HG03108 (cell line): ENCODE measurements around the gene ASB12.
"Not testable (repeated sequence)": the region's sequence is repeated elsewhere in the genome, so short reads cannot be mapped to it uniquely, and the experiment has no call there.

Experiments
- ATAC-seq: cut with Tn5 transposase; IDR thresholded peaks from one replicate; pipeline ENCODE4 v1.9.1; 2021; ENCODE audit warnings: moderate library complexity; ENCODE audit not compliant: unreplicated experiment

ASB12 gene, protein sequence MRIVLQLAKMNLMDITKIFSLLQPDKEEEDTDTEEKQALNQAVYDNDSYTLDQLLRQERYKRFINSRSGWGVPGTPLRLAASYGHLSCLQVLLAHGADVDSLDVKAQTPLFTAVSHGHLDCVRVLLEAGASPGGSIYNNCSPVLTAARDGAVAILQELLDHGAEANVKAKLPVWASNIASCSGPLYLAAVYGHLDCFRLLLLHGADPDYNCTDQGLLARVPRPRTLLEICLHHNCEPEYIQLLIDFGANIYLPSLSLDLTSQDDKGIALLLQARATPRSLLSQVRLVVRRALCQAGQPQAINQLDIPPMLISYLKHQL

DNA sequence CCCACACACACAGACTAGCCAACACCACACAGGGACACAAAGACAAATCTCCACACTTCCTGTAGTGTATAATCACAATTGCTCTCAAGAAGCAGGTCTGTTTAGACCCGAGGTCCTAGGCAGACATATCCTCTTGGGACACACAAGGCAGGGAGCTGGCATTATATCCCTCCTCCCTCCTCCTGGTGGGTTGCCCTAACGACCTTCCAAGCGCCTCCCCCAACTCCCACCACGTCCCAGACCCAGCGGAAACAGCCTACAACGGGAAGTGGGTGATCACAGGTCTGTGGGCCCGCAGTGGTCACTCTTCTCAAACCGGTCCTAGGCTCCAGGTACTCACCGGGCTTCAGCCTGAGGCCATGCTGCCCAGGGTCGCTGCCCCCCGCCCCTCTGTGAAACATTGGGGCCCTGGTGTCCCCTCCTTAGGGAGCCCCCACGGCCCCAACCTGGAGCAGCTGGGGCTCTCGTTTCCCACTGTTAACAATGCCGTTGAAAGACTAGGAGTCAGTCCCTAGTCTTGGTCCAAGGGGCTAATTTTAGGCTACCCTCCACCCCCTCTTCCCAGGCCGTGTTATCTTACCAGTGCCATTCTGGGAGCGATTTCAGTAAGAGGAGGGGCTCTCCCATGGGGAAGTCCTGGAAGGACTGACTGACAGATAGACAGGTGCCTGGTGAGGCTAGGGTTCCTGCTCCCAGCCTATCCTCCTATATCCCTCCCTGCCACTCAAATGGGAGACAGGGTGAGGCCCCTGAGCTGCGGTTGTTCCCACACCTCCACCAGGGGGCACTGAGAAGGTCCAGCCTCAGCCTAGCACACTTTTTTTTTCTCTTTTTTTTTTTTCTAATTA is at the start of gene ASB12:
Gene ASB12 (minus strand): TSS at position 485 of the 848 bp plus-strand sequence. CDS start 4,957 bp downstream, outside the sequence.
- ATAC-seq, result no peak

DNA sequence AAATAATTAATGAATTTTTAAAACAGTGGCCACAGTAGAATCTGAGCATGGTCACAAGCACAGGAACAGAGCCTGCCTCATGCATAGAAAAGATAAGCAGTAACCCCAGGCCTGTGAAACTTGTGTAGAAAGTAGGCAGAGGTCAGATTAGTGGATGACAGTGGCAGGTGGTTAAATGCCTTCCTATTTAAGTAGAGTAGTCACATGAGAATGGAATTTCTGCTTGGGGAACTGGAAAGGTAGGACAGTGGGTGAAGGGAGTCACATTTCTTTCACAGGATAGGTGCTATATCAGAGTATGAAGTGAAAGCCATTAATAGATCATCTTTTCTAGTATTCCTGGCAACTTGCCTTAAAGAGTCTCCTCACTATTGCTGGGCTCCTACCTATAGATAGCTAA is 34.9 kb upstream of the ASB12 start:
- no peak for ATAC-seq

DNA sequence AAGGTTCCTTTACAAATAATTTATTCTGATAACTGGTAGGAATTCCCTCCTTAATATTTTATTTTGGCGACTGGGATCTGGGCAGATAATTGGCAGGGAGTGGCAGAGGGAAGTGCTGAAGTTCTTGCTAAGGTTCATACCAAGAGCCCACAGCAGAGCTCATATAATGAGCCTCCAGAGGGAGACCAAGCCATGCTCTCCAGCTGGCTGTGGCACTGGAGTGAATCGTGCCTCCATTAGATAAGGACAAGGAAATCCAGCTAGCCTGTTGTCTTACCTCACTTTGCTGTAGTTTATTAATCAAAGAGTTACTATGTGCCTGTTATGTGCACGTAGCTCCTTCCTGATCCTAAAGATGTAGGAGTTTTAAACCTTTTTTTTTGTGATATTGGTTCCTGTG is 1.3 kb downstream of the ASB12 start:
- no peak for ATAC-seq

DNA sequence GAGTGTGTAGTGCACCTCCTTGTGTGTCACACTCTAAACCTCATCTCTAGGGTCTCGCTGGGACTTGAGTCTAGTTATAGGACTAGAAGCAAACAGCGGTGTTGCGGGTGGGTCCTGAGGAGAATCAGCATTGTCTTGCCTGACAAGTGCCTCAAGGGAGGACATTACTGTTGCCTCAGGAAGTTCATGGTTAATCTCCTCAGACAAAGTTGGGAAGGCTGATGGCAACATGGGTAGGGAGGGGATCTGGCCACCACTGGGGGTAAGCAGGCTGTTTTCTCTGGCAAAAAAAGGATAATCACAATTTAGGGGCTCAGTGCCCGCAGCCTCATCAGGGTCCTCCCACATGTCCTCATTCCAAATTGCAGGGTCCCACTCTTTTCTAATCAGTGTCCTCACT is 12.4 kb downstream of the ASB12 start:
- ATAC-seq, result no peak

DNA sequence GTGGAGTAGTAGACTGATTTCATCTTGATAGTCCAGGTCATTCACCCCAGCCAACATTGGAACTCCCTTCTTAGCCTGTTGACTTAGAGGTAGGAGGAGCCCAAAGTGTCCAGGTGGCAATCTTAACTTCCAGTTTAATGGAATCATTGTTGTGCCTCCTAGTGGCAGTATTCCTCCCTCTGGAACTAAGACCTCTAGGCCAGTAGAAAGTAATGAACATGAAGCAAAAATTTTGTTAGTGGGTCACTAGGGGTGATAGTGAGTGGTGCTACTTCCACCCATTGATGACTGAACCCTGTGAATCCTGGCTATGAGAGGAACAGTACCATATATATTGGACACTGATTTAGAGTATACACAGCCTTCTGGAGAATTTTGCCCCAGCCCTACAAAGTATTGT is 16.4 kb downstream of the ASB12 start:
- ATAC-seq, result not testable (repeated sequence)

DNA sequence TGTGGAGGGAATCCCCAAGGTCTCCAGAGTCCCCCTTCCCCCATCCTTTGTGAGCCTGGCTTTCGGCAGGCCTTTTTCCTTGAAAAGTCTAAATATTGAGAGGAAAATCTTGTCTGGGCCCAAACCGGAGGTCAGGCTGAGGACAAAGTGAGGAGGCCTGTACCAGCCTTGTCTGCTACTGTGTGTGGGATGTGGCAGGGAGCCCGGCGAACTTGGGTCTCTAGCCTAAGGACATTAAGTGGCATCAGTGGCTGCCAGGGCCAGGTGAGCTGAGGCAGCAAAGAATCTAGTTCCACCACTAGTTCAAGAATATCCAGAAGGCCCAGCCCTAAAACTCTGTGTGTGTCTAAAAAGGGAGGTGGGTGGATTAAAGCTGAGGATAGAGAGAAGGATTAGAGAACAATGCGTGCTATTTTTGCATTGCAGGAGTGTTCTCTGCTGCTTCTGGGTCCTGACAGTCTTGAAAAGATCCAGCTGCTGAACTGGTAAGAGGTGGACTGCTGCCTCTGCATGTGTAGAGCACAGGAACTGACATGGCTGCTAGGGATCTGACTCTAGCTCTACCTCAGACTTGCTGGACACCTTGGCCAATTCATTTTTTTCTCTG is 23.7 kb downstream of the ASB12 start:
- ATAC-seq, result no peak

DNA sequence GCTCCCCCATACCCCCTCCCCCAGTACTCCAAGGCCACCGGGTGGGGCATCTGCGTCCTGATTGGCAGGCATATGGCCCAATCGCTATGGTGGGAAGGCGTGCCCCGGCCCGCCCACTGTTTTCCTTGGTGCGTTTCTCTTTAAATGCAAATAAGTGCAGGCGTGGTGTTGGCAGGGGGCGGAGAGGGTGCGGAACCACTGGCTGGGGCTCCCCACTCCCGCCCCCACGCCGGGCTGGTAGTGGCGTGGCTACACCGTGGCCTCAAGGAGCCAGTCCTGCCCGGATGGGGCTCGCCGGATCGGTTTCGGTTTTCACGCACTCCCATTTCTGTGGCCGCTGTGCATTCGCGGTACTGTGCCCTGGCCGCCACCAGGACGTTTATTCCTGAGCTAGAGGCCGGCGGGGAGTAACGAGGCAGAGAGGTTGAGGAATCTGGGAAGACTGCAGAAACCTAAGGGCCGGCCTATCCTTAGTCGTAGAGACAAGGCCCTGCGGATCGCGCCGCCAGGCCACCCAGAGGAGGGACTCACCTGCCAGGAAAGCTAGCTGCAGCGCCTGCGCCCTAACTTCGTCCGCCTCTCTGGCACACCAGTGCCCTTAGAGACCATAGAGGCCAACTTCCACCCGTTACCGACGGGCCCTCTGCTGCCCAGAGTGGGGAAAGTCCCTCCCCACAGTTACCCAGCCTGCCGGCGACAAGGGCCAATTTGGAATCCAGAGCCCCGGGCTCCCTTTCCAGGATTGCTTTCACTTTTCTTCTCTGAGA is 24.5 kb downstream of the ASB12 start:
- peak; percentile 84 for ATAC-seq

DNA sequence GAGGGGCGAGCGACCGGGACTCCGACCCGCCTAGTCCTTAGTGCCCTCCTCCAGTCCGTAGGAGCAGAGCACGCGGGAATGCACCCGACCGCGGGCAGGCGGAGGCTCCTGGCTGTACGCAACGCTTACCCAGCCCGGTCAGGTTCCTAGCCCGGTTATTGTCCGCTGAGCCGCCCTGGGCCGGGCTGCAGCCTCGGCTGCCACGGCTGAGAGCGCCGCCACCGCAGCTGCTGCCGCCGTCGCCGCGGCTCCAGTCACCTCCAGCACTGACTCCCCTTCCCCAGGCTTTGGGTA is 25.0 kb downstream of the ASB12 start, which contains the start of gene AMER1:
Gene AMER1 (minus strand): TSS at position 268 of the 294 bp plus-strand sequence. CDS start 12,422 bp downstream, outside the sequence.
- ATAC-seq, result peak; percentile 28

DNA sequence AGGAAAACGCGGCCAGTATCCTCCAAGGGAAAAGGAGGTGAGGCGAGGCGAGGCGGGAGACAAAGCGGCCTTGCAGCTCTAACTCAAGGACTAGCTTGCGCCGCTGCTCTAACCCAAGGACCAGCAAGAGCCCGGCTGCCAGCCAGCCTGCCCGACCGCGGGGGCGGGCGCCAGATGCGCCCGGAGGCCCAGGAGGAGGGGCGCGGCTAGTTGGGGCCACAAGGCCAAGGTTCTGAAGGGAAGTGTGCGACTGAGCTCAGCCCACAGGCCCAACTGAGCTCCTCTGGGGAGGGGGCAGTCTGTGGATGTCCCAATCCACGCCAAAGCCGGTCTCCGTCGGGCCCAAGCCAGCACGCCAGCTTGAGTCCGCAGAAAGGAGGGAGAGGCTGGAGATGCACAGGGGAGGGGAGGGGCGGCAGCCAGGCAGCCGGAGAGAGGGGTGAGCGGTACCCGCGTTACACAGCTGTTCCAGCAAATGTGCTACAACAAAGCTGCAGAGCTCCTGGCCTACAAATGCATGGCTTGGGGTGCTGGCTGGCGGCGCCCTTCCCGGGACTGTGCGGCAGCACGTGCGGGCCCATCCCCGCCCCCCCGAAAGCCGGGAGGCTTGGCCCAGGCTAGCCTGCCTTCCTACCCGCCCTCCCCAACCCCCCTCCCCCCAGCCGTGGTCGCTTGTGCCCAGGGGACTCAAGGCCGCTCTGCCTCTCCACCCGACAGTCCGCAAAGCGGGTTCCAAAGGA is 25.5 kb downstream of the ASB12 start:
- ATAC-seq, result no peak

DNA sequence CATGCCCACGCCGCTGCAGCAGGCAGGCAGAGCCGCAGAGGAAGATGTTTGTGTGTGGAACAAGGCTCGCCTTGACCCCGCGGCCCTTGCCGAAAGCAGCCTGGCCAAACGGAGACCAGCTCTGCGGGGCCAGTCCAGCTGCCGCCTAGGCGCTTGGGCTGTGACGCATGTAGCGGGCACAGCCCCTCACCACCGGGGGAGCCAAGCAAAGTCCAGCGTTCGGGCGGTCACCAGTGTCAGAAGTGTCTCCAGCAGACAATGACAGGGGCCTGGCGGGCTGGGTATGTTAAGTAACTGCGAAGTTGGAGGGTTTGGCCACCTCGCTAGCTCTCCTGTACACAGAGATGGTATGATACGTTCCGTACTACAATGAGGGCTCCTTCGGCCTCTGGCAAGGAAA is 26.2 kb downstream of the ASB12 start:
- no peak for ATAC-seq

DNA sequence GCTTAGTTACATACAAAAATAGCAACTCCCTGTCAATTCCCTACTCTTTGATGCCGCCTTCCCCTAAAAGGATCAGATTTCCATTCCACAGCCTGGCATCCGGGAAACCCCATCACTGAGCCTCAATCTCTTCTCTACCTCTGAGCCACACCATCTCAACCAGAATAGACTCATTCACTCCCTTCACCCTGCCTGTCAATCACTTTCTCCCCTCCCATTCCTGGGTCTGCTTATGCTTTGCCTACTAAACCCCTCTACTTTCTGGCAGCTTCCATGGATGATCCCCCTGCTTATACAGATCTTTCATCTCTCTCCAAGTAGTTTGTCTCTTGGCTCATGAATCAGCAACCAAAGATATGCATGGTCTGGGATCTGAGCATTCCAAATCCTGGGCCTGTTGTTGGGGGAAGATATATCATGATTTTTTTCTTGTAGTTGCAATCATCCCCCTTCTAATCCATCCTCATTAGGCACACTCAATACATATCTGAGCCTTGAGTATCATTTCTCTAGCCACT is 27.5 kb downstream of the ASB12 start:
- ATAC-seq, result no peak

DNA sequence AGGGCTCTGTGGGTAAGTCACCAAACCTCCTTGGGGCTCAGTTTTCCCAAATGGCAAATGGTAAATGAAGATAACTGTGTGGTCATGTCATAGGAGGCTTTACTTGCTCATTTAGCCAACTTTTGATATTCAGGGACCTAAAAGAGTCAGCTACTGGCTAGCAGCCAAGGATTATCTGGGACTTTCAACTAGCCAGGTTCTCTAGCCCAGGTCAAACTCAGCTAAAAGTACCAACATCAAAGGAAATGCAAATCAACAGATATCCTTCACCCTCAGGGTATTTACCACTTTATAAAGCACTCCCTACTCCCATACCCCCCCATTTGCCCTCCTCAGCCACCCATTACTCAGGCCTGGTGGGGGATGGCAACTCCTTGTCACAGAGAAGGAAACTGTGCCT is 32.4 kb downstream of the ASB12 start:
- ATAC-seq, result no peak

DNA sequence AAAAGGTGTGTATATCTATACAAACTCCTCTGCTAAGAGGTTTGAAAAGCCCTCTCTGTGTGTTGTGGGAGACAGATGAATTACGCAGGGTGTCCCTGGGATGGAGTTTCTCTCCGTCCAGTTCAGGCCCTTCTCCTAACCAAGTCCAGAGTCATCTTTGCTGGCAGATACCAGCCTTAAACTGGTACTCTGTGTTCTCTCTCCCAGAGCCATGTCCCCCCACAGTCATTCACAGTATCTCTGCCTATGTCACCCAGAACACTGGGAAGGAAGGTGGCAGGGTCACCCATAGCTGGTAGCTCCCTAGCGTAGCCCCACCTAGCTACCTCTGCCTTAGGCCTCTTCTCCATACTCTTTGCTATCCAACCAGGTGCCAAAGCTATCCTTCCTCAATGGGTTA is 33.8 kb downstream of the ASB12 start:
- no peak for ATAC-seq

DNA sequence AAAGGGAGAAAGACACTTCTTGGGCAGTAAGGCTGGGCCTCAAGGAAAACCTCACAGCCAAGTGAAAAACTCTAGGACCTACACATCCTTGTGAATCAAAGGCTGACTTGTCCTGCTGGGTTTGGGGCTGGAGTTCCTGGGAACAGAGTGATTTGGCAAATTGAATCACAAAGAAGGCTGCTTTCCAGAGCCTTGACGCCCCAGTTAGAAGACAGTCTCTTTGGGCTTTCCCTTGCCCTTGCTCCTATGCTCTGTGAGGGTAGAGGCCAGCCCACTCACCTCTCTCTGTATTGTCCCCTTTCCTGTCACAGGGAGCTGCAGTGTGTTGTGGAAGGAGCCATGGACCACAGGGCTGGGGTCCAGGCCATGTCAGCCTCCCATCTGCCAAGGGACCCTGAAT is 34.5 kb downstream of the ASB12 start:
- no peak for ATAC-seq

DNA sequence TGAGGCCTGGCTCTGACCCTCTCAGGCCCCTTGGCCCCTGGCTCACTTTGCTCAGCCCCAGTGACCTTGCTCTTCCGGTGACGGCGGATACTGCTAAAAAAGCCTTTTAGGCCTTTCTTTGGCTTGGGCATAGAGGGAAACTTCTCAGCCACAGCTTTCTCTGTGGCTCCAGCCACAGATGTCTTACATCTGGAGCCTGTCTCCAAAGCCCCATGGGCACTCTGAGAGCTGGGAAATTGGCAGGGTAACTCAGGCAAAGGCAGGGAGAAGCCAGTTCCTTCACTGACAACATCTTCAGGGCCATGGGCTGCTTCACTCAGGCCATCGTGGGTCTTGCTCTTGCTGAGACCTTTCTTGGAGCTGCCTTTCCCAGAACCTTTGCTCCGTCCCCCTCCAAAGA is 37.7 kb downstream of the ASB12 start:
- no peak for ATAC-seq

DNA sequence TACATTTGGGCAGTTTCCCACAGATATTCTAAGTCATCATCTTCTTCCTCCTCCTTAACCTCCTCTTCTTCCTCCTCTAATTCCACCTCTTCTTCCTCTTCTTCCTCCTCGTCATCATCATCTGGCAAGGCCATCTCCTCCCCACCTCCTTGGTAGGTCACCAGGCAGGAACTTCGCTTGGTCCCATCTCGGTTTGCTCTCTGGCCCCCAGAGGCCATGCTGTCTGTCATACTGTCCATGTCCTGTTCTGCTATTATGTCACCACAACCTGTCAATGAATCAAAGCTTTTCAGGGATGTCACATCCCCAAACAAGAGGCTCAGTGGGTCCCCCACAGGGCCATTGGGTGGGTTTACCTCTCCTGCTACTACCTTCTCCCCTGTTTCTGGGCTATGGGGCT is 38.4 kb downstream of the ASB12 start:
- no peak for ATAC-seq

DNA sequence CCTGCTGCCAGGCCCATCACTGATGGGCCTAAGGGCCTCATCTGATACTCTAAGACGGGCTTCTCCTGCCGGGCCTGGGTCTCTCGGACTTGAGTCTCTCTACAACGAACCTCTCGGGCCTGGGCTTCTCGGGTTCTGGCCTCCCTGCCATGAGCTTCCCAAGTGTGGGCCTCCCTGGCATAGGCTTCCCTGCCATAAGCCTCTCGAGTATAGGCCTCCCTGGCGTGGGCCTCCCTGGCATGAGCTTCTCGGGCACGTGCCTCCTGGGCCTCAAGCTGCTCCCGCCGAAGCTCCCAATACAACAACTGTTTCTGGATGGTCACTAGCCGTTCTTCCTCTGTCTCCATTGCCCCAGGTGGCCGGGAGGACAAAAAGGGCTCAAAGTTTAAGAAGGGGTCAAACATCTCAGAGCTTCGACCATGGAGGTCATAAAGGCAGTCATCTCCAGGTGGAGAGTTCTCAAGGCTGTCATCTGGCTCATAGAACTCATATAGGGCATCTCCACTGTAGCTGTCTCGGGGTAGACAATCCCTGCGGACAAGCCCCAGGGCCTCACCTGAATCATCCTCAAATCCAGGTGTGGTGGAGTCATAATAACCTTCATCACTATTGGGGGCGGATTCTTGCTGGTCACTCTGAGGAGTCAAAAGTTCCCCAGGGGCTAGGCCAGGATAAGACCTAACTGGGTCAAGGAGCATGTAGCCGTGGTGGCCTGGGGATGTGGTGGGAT is 39.0 kb downstream of the ASB12 start:
- ATAC-seq, result no peak

DNA sequence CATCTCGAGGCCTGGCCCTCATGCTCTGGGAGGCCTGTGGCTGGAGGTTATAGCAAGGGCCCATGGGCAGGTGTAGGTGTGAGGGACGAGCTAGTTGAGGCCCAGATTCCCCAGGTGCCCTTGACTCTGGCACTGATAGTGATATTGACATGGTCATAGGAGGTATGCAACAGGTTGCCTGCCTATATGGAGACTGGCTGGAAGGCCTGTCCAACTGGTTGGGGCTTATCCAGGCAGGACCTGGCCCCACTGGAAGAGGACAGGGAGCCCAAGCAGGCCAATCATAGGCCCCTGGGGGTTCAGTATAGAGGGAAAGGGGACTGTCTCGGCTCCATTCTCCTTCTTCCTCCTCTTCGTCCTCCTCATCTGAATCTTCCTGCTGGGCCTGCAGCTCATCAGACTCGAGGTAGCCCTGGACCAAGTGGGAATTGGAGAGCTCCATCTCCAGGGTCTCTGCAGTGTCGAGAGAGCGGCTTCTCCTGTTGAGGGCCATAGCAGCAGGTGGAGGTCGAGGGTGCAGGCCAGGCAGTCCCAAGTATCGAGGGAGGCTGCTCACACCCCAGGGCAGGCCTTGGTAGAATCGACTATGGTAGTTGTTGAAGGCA is 40.2 kb downstream of the ASB12 start:
- ATAC-seq, result no peak

DNA sequence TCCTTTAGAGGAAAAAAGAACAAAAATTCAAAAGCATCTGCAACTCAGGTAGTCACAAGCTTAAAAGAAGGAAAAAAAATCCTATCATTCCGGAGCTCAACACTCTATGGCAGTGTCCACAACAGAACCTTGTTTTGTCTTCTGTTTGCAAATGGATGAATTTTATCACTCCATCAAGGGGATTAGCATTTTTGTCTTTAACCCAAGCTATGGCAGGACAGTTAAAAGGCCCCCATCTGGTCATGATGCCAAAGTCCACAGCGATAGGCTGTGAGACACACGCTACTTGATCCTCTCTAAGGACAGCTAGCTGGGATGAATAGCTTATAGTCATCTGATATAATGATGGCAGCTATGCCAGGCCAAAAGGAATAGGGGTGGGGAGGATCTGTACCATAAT is 41.5 kb downstream of the ASB12 start:
- no peak for ATAC-seq
